Breast epithelium (tissue), 4 donors: ENCODE data around the gene MELTF. TPM values are rescaled to one million over a fixed set of nuclear protein-coding genes. Genes with fewer than 3 reads are reported as not detected.
"Not testable (repeated sequence)": the region's sequence is repeated elsewhere in the genome, so short reads cannot be mapped to it uniquely, and the experiment has no call there.

Source experiments
- DNase-seq, 2 donors: peaks; one replicate each; pipeline ENCODE4 v3.0.0-alpha.2; 2019; ENCODE audit warnings: low spot score in 2 of 2
- H3K27ac ChIP-seq, 2 donors: fragments of 200-600 bp; sonication (generic) in 1 of 2; one replicate each; pipeline ENCODE4 v1.5.1; 2016 to 2019; ENCODE audit warnings: mild to moderate bottlenecking in 1 of 2
- H3K27me3 ChIP-seq, 2 donors: fragments of 200-600 bp; sonication (generic) in 1 of 2; one replicate each; pipeline versions ENCODE4 v1.5.1 to v1.6.0; 2017 to 2019; ENCODE audit warnings: control low read depth in 1 of 2, mild to moderate bottlenecking in 1 of 2
- H3K36me3 ChIP-seq: fragments of 200-600 bp; one replicate; pipeline ENCODE4 v1.5.1; 2019
- H3K4me1 ChIP-seq, 2 donors: fragments of 200-600 bp; sonication (generic); one replicate each; pipeline ENCODE4 v1.5.1; 2016 to 2019; ENCODE audit warnings: control low read depth in 1 of 2
- H3K4me3 ChIP-seq, 3 donors: fragments of 200-600 bp; sonication (generic); 1 replicate in 2 of 3; 2 replicates in 1 of 3; pipeline ENCODE4 v1.5.1; 2016 to 2019; ENCODE audit warnings: mild to moderate bottlenecking in 3 of 3, moderate library complexity in 2 of 3
- H3K9me3 ChIP-seq, 2 donors: fragments of 200-600 bp; sonication (generic) in 1 of 2; one replicate each; pipeline ENCODE4 v1.5.1; 2016 to 2019; ENCODE audit warnings: control low read depth in 1 of 2
- POLR2A ChIP-seq: fragments of 450-650 bp; IDR thresholded peaks from one replicate; pipeline ENCODE4 v1.6.1; 2016; ENCODE audit warnings: antibody characterized with exemption, mild to moderate bottlenecking, moderate library complexity
- POLR2AphosphoS5 ChIP-seq, 3 donors: sonication (generic); formaldehyde crosslinking; IDR thresholded peaks; one replicate each; pipeline ENCODE4 v1.6.1; 2017; ENCODE audit warnings: antibody characterized with exemption in 3 of 3
- intact Hi-C: fragments of 100-400 bp; cut with DNase I; formaldehyde crosslinking; loops from one replicate; pipeline ENCODE4 v1.15.1; 2023; ENCODE audit warnings: low total_unique reads
- total RNA-seq, 3 donors: library from RNA; depleted of rRNA; stranded (reverse); fragments of >200 nt; gene quantifications; one replicate each; pipeline ENCODE4 v1.1.0, GENCODE V29; 2016
- TF ChIP-seq, protein P1 (sequence below), 3 donors: fragments of 450-650 bp; IDR thresholded peaks; one replicate each; pipeline ENCODE4 v1.5.1; 2016 to 2017; ENCODE audit warnings: antibody characterized with exemption in 3 of 3, mild to moderate bottlenecking in 3 of 3, moderate library complexity in 3 of 3

The MELTF gene
- total RNA-seq, 3 donors from 2014 or later, result 7.2 to 58.2 (median 10.2) TPM

DNA sequence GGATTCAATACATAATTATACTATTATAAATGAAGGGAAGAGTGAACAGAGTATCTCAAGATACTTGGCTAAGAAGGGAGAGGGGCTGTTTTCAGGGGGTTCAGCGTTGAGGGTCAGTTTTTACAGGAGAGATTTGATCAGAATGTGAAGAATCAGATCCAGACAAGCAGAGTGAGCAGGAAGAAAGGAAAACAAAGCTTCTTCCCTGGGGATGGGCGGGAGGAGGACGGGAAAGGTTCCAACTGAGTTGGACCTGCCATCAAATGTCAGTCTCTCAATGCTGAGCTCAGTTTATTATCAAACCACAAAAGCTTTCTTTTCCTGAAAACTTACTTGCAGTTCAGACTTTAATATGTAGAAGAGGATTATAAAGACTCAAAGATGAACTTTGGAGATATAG is 6.0 kb upstream of the MELTF start:
- TF ChIP-seq, protein P1, sequence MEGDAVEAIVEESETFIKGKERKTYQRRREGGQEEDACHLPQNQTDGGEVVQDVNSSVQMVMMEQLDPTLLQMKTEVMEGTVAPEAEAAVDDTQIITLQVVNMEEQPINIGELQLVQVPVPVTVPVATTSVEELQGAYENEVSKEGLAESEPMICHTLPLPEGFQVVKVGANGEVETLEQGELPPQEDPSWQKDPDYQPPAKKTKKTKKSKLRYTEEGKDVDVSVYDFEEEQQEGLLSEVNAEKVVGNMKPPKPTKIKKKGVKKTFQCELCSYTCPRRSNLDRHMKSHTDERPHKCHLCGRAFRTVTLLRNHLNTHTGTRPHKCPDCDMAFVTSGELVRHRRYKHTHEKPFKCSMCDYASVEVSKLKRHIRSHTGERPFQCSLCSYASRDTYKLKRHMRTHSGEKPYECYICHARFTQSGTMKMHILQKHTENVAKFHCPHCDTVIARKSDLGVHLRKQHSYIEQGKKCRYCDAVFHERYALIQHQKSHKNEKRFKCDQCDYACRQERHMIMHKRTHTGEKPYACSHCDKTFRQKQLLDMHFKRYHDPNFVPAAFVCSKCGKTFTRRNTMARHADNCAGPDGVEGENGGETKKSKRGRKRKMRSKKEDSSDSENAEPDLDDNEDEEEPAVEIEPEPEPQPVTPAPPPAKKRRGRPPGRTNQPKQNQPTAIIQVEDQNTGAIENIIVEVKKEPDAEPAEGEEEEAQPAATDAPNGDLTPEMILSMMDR (IDR thresholded peaks at IDR 0.05), result no peak
- TF ChIP-seq POLR2A (no peak), POLR2AphosphoS5 (IDR thresholded peaks at IDR 0.05) (no peak)
- DNase-seq, result no peak

DNA sequence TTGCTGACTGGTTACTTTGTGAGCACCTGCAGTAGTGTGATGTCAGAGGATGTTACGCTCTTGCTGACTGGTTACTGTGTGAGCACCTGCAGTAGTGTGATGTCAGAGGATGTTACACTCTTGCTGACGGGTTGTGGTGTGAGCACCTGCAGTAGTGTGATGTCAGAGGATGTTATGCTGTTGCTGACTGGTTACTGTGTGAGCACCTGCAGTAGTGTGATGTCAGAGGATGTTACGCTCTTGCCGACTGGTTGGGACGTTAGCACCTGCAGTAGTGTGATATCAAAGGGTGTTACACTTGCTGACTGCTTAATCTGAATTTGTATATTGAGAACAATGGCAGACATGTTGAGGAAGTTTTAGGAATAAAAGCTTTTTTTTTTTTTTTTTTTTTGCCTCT is 5.2 kb upstream of the MELTF start:
- H3K4me1 ChIP-seq, DNase-seq, H3K4me3 ChIP-seq, H3K36me3 ChIP-seq, intact Hi-C loops, H3K9me3 ChIP-seq, H3K27me3 ChIP-seq, H3K27ac ChIP-seq: not testable (repeated sequence)

More for the DNA sequence above, 6.0 kb upstream of the MELTF start:
- Histone ChIP-seq H3K36me3 (no peaks in the 10 kb centered on the region), H3K27me3 (no peaks in the 10 kb centered on the region), H3K4me3 (no peak overlapping the region), H3K4me1 (no peaks in the 10 kb centered on the region), H3K27ac (no peak overlapping the region), H3K9me3 (no peaks in the 10 kb centered on the region)
- intact Hi-C loops, result no loop called here

DNA sequence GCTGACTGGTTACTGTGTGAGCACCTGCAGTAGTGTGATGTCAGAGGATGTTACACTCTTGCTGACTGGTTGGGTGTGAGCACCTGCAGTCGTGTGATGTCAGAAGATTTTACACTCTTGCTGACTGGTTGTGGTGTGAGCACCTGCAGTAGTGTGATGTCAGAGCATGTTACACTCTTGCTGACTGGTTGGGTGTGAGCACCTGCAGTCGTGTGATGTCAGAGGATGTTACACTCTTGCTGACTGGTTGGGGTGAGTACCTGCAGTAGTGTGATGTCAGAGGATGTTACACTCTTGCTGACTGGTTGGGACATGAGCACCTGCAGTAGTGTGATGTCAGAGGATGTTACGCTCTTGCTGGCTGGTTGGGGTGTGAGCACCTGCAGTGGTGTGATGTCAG is 4.1 kb upstream of the MELTF start:
- intact Hi-C loops, H3K9me3 ChIP-seq, H3K4me1 ChIP-seq, H3K27ac ChIP-seq, DNase-seq, H3K27me3 ChIP-seq, H3K36me3 ChIP-seq, H3K4me3 ChIP-seq: not testable (repeated sequence)

DNA sequence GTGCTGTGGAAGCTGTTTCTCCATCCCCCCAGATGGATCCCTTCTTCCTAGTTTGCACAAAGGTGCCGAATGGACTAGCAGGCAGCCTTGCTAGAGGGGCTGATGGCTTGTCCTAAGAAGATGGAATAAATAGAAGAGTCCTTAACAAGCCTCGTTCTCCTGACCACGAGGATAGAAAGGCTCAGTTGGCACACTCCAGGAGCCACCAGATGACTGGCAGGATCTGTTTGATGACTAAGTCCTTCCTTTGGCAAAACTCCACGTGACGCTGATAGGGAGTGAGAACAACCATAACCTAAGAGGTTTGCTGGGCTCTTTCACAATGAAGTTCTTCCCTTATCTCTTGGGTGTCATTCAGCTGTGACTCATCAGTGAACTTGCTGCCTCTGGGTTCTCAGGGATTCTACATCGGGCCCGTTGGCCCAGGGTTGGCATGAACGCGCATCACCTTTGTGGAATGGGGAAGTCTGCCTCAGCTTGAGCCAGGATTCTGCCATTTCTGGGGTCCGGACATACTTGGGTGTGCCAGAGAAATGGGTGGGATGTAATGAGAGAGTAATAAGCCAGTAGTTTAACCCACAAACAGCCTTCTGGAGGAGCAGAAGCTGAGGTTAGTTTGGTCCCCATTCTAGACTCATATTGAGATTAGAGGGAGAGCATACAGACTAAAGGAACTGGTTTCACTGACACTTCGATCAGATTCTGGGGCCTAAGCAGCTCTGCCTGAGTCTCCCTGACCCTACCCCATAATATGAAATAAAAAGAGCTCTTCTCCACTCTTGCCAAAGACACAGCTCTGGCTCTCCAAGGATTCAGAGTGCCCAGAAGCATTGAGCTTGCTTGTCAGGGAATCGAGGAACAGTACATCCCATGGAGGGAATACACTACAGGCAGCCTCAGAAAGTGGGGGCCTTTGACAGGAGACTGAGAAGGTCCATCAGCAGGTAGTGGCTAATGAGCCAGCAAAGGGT is 2.0 kb upstream of the MELTF start:
- intact Hi-C loops, result no loop called here
- H3K4me3 ChIP-seq, result no peak overlapping the region
- no peaks in the 10 kb centered on the region for H3K27me3 ChIP-seq
- DNase-seq, result peak in 1 of 2 donors; percentile 54
- no peaks in the 10 kb centered on the region for H3K9me3 ChIP-seq
- no peaks in the 10 kb centered on the region for H3K36me3 ChIP-seq
- TF ChIP-seq, protein P1 (IDR thresholded peaks at IDR 0.05), result no peak
- peak in 2 of 3 donors; percentile 62 to 86 for TF ChIP-seq POLR2AphosphoS5 (IDR thresholded peaks at IDR 0.05)
- peak overlapping the region; percentile 51 to 52 for H3K27ac ChIP-seq
- H3K4me1 ChIP-seq, result peaks cover 3 to 5% of the 10 kb centered on the region in 2 donors

DNA sequence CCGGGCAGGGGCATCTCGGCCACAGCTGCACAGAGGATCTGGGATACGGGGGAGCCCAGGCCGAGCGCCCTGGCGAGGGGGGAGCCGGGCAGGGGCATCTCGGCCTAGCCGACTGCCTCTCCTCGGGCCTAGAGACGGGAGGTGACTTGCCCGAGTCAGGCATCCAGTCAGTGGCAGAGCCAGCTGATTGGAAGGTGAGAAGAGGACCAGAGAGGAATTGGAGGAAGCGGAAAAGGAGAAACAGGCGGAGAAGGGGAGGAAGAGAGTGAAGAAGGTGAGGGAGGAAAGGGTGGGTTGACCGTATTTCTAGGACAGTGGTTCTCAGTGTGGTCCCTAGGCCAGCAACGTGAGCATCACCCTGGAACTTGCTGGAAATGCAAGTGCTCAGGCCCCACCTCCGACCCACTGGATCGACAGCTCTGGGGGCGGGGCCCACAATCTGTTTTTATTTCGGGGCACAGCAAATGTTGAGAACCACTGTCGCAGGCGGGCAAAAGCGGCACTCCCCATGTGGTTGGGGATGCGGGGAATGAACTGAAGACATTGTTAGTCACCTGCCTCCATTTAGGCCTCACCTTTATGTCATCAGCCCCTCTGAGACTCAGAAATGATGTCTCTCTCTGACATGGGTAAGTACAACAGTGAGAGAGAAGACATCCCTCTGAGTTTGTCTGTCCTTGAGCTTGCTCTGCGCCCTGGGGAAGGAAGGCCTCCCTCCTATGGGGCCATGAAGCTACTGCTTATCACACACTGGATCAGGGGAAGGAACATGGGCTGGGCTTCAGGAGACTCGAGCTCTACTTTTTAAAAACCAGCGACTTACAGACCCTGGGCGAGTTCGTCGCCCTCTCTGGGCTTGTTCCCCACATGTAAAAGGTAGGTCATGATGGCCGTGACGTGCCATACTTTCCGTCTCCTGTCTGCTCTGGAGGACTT is 1.0 kb upstream of the MELTF start:
- intact Hi-C loops, result loop anchor here (1.0 kb wide), 1 partner anchor 37 kb away; no protein-coding TSS in a partner anchor
- Histone ChIP-seq H3K27me3 (no peaks in the 10 kb centered on the region), H3K4me3 (no peak overlapping the region), H3K36me3 (no peaks in the 10 kb centered on the region), H3K4me1 (peaks cover 3 to 5% of the 10 kb centered on the region in 2 donors), H3K27ac (peak overlapping the region; percentile 25 to 52), H3K9me3 (no peaks in the 10 kb centered on the region)
- DNase-seq, result no peak
- no peak for TF ChIP-seq POLR2AphosphoS5 (IDR thresholded peaks at IDR 0.05)
- TF ChIP-seq, protein P1 (IDR thresholded peaks at IDR 0.05), result no peak
- no peak for TF ChIP-seq POLR2A
